Stimulated activated CD4-positive, alpha-beta T cell treated with anti-CD3 and anti-CD28 coated beads, Interleukin-4, amount 100 ng/mL, for 24 hours (primary cell): ENCODE results near the gene HDGFL1.

ENCODE experiments used
- DNase-seq: peaks from one replicate; pipeline ENCODE4 v3.0.0-alpha.2; 2020

The HDGFL1 gene

GRCh38 chr6:22569281-22570184 lies at the start of gene HDGFL1:
HDGFL1 (plus strand) TSS chr6:22569566; CDS start chr6:22569576, 10 bp downstream.
- DNase-seq: no peak

GRCh38 chr6:22521035-22521434 lies 48.3 kb upstream of the HDGFL1 start:
- DNase-seq: no peak

- no peak for DNase-seq
Observed at GRCh38 chr6:22526736-22527135, 42.6 kb upstream of the HDGFL1 start.

DNA sequence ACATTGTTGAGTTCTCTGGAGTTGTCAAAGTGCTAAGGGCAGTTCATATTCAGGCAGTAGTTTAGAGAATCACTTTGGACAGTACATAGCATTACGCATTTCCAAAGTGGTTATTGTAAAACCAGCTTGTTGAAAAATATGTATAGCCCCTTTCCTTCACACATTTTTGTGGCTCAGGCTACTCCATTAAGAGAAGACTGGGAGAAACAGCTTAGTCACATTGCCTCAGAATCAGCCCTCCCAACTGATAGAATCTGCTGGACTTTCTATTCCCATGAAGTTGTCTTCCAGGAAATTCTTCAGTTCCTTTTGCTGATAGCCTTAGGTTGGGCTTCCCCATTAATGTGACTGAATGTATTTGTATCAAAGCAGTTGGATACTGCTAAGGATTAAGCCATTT lies 39.5 kb upstream of the HDGFL1 start:
- DNase-seq: no peak

GRCh38 chr6:22530506-22530905 lies 38.9 kb upstream of the HDGFL1 start:
- DNase-seq: no peak

GRCh38 chr6:22536122-22536521 lies 33.2 kb upstream of the HDGFL1 start:
- DNase-seq: no peak

- no peak for DNase-seq
Observed at GRCh38 chr6:22544476-22544875, 24.9 kb upstream of the HDGFL1 start.

DNA sequence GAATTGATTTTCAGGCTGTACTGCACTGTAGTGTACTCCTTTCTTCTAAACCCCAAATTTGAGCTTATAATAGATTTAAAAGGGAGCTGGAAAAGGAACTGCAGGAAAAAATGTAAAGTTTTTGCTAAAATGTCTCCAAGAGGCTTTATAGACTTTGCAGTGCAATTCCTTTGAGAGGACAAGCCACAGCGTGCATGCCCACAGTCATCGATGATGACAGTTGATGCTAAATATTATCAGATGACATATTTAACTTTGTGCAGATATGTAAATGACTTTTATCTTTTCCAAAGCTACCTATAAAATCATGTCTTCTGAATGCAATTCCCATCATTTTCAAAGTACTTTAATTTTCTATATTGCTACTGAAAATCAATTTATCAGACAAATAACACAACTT lies 24.3 kb upstream of the HDGFL1 start:
- no peak for DNase-seq

DNA sequence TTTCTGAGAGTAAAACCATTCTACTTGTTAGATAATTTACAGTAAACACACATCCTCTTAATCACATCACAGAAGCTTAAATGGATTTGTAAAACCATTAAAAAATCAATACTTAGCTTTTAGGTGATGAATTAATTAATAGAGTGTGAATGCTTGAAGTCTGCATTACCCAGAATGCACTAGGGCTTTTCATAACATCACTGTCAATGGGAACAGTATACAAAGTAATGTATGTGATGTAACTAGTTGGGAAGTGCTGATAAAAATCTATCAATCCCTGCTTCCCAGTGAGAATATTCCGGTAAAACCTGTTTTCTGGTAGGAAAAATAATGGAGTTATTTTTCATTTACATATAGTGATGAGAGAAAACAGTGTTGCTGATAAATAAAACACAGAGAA lies 23.1 kb upstream of the HDGFL1 start:
- DNase-seq: no peak

DNA sequence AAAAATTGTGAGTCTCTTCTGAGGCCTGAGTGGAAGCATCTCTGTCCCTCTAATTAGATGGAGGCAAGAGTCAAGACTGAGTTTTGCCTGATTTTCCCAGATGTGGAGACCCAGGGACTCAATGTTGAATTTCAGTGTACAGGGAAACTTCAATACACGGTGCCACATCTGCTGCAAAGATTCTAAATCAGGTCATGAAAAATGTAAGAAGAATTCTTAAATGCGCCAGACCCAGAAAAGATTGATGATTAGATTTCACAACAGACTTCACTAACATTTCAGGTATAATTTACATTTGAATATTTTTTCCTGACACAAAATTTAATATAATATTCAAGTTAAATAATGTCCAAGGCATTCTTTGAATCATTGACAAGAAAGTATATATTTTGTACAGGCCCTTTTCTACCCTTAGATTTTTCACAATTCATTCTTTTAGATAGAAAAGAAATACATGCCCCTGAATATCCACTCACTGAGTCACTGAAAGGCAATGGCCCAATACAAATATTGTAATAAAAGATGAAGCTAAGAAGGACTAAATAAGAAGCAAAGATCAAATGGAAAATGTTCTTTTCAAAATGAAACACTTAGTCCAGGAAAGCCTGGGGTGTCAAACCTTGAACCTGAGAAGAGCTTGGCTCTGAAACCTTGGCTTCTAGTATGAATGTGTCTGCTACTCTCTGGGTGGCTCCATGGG lies 18.2 kb upstream of the HDGFL1 start:
- DNase-seq: no peak

DNA sequence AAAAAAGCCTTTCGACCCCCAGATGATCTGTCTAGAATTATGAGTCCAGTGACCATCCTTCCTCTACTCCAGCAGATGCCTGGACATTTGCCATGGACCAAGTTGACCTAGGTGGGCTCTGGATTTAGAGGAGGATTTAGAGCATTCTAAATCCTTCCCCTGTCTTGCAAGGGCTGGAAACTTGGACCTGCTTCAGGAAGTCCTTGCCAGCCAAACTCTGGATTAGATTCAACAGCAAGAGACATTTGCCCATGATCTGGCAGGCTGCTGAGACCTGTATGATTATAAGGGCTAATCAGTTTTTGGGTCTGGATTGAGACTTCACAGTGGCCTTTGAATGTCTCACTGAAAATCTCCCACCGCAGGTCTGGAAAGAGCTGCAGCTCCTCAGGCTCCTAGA lies 13.1 kb upstream of the HDGFL1 start:
- no peak for DNase-seq

GRCh38 chr6:22557007-22557406 lies 12.4 kb upstream of the HDGFL1 start:
- no peak for DNase-seq

GRCh38 chr6:22558288-22558882 lies 11.0 kb upstream of the HDGFL1 start:
- no peak for DNase-seq

- no peak for DNase-seq
Observed at GRCh38 chr6:22568854-22569253, 512 bp upstream of the HDGFL1 start.

DNA sequence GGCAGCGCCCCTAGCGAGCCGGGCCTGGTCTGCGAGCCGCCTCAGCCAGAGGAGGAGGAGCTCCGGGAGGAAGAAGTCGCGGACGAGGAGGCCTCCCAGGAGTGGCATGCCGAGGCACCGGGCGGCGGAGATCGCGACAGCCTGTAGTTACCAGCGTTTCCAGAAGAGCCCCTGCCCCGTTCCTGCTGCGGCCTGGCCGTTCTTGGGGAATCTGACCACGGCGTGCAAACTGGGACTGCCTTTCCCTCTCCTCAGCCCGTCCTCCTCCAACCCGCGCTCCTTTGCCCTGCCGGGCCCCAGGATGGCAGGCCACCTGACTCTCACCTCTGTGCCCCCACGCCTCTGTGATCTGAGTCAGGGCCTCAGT lies 802 bp downstream of the HDGFL1 start:
- no peak for DNase-seq

- no peak for DNase-seq
Observed at GRCh38 chr6:22575190-22575589, 5.8 kb downstream of the HDGFL1 start.

DNA sequence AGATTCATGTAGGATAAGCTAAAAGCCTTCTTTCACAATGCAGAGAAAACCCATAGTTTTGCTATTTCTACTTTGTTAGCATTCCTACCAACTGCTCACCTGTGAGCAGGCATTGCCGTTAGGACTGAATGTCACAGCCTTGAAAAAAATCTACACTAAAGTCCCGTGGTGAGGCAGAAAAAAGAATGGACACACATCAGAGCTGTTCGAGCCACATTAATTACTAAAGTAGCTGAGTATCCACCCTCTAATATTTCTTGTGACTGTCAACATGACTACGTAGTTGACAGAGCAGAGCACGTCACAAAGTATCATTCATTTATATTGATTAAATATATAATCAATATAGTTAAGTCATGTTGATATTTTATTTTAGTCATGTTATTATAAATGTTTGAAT lies 10.1 kb downstream of the HDGFL1 start:
- no peak for DNase-seq

DNA sequence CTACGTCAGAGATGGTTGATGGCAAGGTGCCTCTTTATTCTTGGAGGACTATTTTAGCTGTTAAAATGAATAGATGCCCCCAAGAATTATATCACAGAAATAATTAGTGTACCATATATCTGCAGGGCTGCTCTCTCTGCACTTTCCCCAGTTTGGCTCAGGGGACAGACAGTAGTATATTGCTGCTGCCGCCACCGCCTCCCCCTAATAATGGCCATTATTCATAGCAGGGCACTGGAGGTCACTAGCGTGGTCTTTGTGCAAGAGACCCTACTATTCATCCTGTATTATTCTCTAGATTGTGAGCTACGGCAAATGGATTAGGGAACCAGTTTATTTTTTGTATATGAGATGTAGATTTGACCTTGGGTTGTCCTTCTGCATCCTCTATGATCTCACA lies 11.0 kb downstream of the HDGFL1 start:
- no peak for DNase-seq

DNA sequence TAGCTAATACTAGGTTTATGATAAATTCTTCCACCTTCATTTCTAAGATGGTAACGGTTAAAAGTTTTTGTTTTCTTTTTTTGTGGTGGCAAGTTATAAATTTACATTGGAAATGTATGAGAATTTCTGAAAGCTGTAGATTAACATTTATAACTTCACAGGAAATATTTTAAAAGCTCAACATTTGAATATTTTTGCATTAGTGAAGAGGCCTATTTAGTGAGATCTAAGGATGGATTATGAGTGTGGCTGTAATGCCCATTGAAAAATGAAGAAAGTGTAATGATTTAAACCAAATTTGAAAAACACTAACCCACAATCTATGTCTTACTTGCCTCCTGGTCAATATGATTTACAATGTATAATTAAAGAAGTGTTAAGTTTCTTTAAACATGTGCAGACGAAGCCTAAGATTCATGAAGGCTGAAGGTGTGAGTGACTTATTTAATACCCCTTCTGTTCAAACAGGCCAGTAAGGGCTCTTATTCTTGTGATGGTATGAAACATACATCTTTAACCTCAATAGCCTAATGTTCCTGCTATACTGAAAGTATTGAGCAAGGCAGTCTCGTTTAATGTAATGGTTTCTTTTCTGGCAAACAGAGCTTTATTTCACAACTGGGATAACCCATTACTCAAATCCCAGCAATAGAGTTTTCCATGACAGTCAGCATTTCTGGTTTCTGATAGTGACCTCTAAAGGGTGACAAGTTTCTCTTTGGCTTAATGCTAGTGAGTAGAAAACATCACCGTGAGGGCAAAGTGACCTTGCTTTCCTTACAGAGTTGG lies 13.2 kb downstream of the HDGFL1 start:
- DNase-seq: no peak

- DNase-seq: no peak
Observed at GRCh38 chr6:22583230-22583629, 13.9 kb downstream of the HDGFL1 start.

DNA sequence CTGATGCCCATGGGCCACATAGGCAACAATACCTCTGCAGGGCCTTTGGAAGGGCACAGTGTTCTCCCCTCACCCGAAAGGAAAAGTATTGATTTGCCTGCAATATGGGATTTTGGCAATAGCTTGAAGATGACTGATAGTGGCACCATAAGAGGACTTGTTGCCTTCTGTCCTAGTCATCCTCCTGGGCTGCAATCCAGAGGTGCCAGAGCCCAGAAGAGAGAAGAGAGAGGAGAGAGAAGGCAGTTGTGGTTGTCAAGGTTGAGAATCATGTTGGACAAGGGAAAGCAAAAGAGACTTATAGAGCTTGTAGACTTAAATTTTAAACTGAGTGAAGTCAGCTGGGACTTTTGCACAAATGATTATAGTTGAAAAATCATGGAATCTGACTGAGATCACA lies 14.6 kb downstream of the HDGFL1 start:
- no peak for DNase-seq

DNA sequence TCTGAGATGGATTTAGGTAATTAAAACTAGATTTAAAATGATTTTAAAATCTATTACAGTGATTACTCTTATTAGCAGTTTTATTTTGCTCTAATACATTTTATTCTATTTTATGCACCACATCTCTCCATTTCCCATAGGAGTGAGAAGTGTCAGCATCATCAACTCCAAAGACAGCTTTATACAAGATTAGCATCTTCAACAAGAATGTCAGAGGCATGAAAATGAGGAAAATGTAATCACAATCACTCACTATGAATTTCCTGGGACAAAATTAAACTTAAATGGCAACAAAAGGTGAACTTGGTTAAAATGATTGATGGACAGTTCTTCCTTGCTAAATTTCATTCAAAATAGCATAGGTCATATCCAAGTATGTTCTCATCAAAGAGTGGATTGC lies 19.8 kb downstream of the HDGFL1 start:
- DNase-seq: no peak

DNA sequence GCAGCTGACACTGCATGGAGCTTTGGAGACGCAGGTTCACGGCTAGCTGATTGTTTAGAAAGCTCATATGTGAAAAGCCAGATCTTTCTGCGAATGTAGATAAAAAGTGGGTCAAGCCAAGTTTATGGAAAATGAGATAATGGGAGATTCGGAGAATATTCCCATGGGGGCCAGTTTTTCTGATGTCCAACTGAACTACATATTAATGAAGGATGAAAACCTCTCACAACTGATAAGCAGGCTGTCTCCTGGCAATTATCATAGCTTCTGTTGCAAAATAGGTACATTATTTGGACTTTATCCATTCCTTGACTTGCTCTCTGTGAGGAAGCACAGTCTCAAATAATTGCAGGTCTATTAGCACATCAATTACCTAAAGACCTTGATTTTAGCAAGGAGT lies 21.1 kb downstream of the HDGFL1 start:
- no peak for DNase-seq
